HepG2 (cell line): ENCODE measurements around the gene DPY19L1. TPM values are rescaled to one million over a fixed set of nuclear protein-coding genes. Genes with fewer than 3 reads are reported as not detected.

ENCODE experiments used
- ATAC-seq: fragments of 200-7000 bp; cut with Tn5 transposase; 3 replicates; pipeline ENCODE4 v1.9.1; 2020; ENCODE audit warnings: mild to moderate bottlenecking, moderate library complexity
- BruUV-seq: library from RNA; stranded (reverse); fragments of 400-500 nt; replicated peaks from 2 replicates; lab custom pipeline; 2021; lab: Mats Ljungman, UMichigan
- CTCF ChIA-PET: fragments of 300-600 bp; formaldehyde crosslinking; extraction: SDS; loops from one replicate; lab custom pipeline; 2021; ENCODE audit warnings: low total read pairs, inconsistent platforms, low intra/inter-chr PET ratio; lab: Yijun Ruan, JAX
- POLR2A ChIA-PET: fragments of 350-600 bp; sonication (Branson Sonifier 250); formaldehyde crosslinking; loops from one replicate; lab custom pipeline; 2020; ENCODE audit warnings: antibody characterized with exemption, inconsistent platforms; lab: Yijun Ruan, JAX
- DNase-seq: peaks from one replicate; pipeline ENCODE4 v3.0.0-alpha.2; 2015; ENCODE audit warnings: low spot score
- FAIRE-seq: peaks from 3 replicates; lab custom pipeline; 2011; peaks lifted over from hg19 to GRCh38; lab: Jason Lieb, UNC
- H2AFZ ChIP-seq: one replicate; pipeline ENCODE4 v1.6.1; 2011; ENCODE audit warnings: low read length, inconsistent platforms
- H3K27ac ChIP-seq: fragments of 300-600 bp; 3 replicates; pipeline ENCODE4 v1.8.0; 2011; ENCODE audit warnings: mixed run types, mild to moderate bottlenecking, mixed read lengths, low read length, inconsistent platforms; ENCODE audit not compliant: insufficient read depth; ENCODE audit errors: extremely low read length
- H3K27me3 ChIP-seq, 2 experiments: fragments of 200-600 bp in 1 of 2; 2 replicates in 1 of 2; 3 replicates in 1 of 2; pipeline versions ENCODE4 v1.6.0 to v1.8.0; 2011; ENCODE audit warnings: low read length in 2 of 2, mild to moderate bottlenecking in 2 of 2, moderate library complexity in 2 of 2, inconsistent platforms in 1 of 2; ENCODE audit not compliant: insufficient read depth in 2 of 2, control insufficient read depth in 1 of 2
- H3K36me3 ChIP-seq, 2 experiments: fragments of 200-600 bp in 1 of 2; replicated peaks in 1 of 2; 2 replicates in 1 of 2; 3 replicates in 1 of 2; pipeline versions ENCODE4 v1.5.1 to v1.8.0; 2011; ENCODE audit warnings: low read length in 2 of 2, inconsistent platforms in 1 of 2; ENCODE audit not compliant: insufficient read depth in 2 of 2, control insufficient read depth in 1 of 2
- H3K4me1 ChIP-seq: 2 replicates; pipeline ENCODE4 v1.5.1; 2012; ENCODE audit warnings: low read length, inconsistent platforms; ENCODE audit not compliant: insufficient read depth
- H3K4me2 ChIP-seq: 2 replicates; pipeline ENCODE4 v1.6.0; 2011; ENCODE audit warnings: low read depth, low read length, inconsistent platforms
- H3K4me3 ChIP-seq, 3 experiments: fragments of 200-600 bp in 1 of 3; sonication (generic), shearing (Covaris generic) in 1 of 3; replicated peaks in 1 of 3; 2 replicates each; pipeline ENCODE4 v1.5.1; 2011 to 2016; ENCODE audit warnings: low read length in 3 of 3, inconsistent platforms in 2 of 3, low read depth in 2 of 3, mild to moderate bottlenecking in 2 of 3, control low read depth in 1 of 3, mixed read lengths in 1 of 3; ENCODE audit not compliant: insufficient read depth in 1 of 3
- H3K79me2 ChIP-seq: one replicate; pipeline ENCODE4 v1.6.1; 2011; ENCODE audit warnings: low read length, inconsistent platforms; ENCODE audit not compliant: insufficient read depth
- H3K9ac ChIP-seq: 2 replicates; pipeline ENCODE4 v1.6.0; 2011; ENCODE audit warnings: mild to moderate bottlenecking, low read depth, low read length, inconsistent platforms; ENCODE audit not compliant: insufficient read depth
- H3K9me3 ChIP-seq: 2 replicates; pipeline ENCODE4 v1.5.1; 2012; ENCODE audit warnings: mild to moderate bottlenecking, low read length
- H4K20me1 ChIP-seq: 2 replicates; pipeline ENCODE4 v1.6.0; 2011; ENCODE audit warnings: inconsistent platforms, mild to moderate bottlenecking, low read length, moderate library complexity; ENCODE audit not compliant: insufficient read depth
- AGO2 ChIP-seq: fragments of 200-400 bp; formaldehyde crosslinking; optimal IDR thresholded peaks from 2 replicates; pipeline ENCODE3; 2017; ENCODE audit warnings: mild to moderate bottlenecking, low read depth, low read length, moderate library complexity
- AHR ChIP-seq: IDR thresholded peaks from 2 replicates; pipeline ENCODE4 v1.6.1; 2018; ENCODE audit warnings: missing genetic modification reagents, missing compliant biosample characterization
- ARNT2 ChIP-seq: sonication (generic); formaldehyde crosslinking; IDR thresholded peaks from 2 replicates; pipeline ENCODE4 v1.8.0; 2022; ENCODE audit warnings: mild to moderate bottlenecking, low read depth, missing genetic modification reagents, moderate library complexity
- CCDC6 ChIP-seq: sonication (generic); formaldehyde crosslinking; IDR thresholded peaks from 2 replicates; pipeline ENCODE4 v1.8.1; 2022; ENCODE audit warnings: mild to moderate bottlenecking, missing genetic modification reagents, moderate library complexity
- MED8 ChIP-seq: sonication (generic); formaldehyde crosslinking; IDR thresholded peaks from 2 replicates; pipeline ENCODE4 v1.8.1; 2023; ENCODE audit warnings: mild to moderate bottlenecking, missing genetic modification reagents; ENCODE audit not compliant: insufficient replicate concordance
- MLXIP ChIP-seq: sonication (generic); formaldehyde crosslinking; IDR thresholded peaks from 2 replicates; pipeline ENCODE4 v1.9.0; 2021; ENCODE audit warnings: missing genetic modification reagents, borderline replicate concordance
- NFIB ChIP-seq: sonication (generic); formaldehyde crosslinking; IDR thresholded peaks from 2 replicates; pipeline ENCODE4 v1.9.0; 2021; ENCODE audit warnings: missing genetic modification reagents, mild to moderate bottlenecking, borderline replicate concordance
- NFKBIZ ChIP-seq: IDR thresholded peaks from 2 replicates; pipeline ENCODE4 v1.6.1; 2018; ENCODE audit warnings: missing genetic modification reagents, missing compliant biosample characterization
- REPIN1 ChIP-seq: sonication (generic); formaldehyde crosslinking; IDR thresholded peaks from 2 replicates; pipeline ENCODE4 v1.8.0; 2022; ENCODE audit warnings: missing genetic modification reagents, low read depth, mild to moderate bottlenecking, borderline replicate concordance
- RXRB ChIP-seq: IDR thresholded peaks from 2 replicates; pipeline ENCODE4 v1.6.1; 2016; ENCODE audit warnings: borderline replicate concordance, missing genetic modification reagents, missing compliant biosample characterization
- ZBTB4 ChIP-seq: sonication (generic); formaldehyde crosslinking; IDR thresholded peaks from 2 replicates; pipeline ENCODE4 v1.4.0; 2020; ENCODE audit warnings: missing genetic modification reagents, mild to moderate bottlenecking, borderline replicate concordance
- ZBTB43 ChIP-seq: sonication (generic); formaldehyde crosslinking; conservative IDR thresholded peaks from 2 replicates; pipeline ENCODE4 v1.4.0; 2020; ENCODE audit warnings: missing genetic modification reagents
- ZNF30 ChIP-seq: sonication (generic); formaldehyde crosslinking; IDR thresholded peaks from 2 replicates; pipeline ENCODE4 v1.5.0; 2020; ENCODE audit warnings: mild to moderate bottlenecking, missing genetic modification reagents
- ZNF670 ChIP-seq: sonication (generic); formaldehyde crosslinking; IDR thresholded peaks from 2 replicates; pipeline ENCODE4 v1.8.0; 2022; ENCODE audit warnings: mild to moderate bottlenecking, missing genetic modification reagents, borderline replicate concordance
- ZNF777 ChIP-seq: sonication (generic); formaldehyde crosslinking; IDR thresholded peaks from 2 replicates; pipeline ENCODE4 v1.4.0; 2020; ENCODE audit warnings: missing genetic modification reagents
- WGBS: methylation state at CpG from one replicate; pipeline ENCODE4 v1.1.6; 2017; ENCODE audit warnings: low lambda C conversion rate; 5-methylcytosine and 5-hydroxymethylcytosine counted together
- in situ Hi-C: cut with HindIII; loops from 2 replicates; pipeline ENCODE4 v1.10.0; 2017; ENCODE audit warnings: low pct_unique_long_range_greater_than_20kb; ENCODE audit not compliant: extremely low pct_ligation_motif_present
- intact Hi-C: fragments of 100-400 bp; cut with micrococcal nuclease; formaldehyde crosslinking; loops from one replicate; pipeline ENCODE4 v1.10.0; 2022; ENCODE audit not compliant: unreplicated experiment
- polyA plus RNA-seq, 8 experiments: library from polyadenylated mRNA; depleted of rRNA in 3 of 8; stranded (reverse) in 7 of 8; unstranded in 1 of 8; fragments of >200 nt; fragmentation: Illumina TruSeq in 4 of 8; extraction: Trizol in 4 of 8; gene quantifications; 2 replicates each; pipeline versions ENCODE4 v1.2.1 to v1.2.3, GENCODE V29; 2011 to 2016; ENCODE audit warnings: low read depth in 4 of 8, missing spikeins in 1 of 8, mixed read lengths in 1 of 8; ENCODE audit not compliant: insufficient read depth in 1 of 8
- total RNA-seq, 5 experiments: library from RNA; depleted of rRNA; stranded (reverse); fragments of >200 nt; fragmentation: Illumina TruSeq; extraction: Trizol; gene quantifications; 2 replicates each; pipeline ENCODE4 v1.2.3, GENCODE V29; 2016; ENCODE audit warnings: low read depth in 1 of 5

The DPY19L1 gene
- total and polyA plus RNA-seq, 2 of the 13 experiments (the other 11 are each of a cell fraction or from before 2014, with no cell fraction given): 18.9 to 32.6 TPM

- in situ Hi-C loops (loop anchor here (5.0 kb wide), 1 partner anchor 215 kb away; no protein-coding TSS in a partner anchor), intact Hi-C loops (loop anchor here (2.0 to 10.0 kb wide), 2 partner anchors 279 to 363 kb away; no protein-coding TSS in a partner anchor)
- ATAC-seq (peak; percentile 83), DNase-seq (peak; percentile 79), FAIRE-seq (no peak)
- Histone ChIP-seq H3K9me3 (no peaks in the 10 kb centered on the region), H3K27ac (peak overlapping the region; percentile 74), H3K4me1 (peaks cover 40% of the 10 kb centered on the region), H3K27me3 (peaks cover 0 to 4% of the 10 kb centered on the region in 2 experiments; a peak in 1 of 5 replicates), H3K79me2 (peaks cover 34% of the 10 kb centered on the region), H3K4me3 (peak overlapping the region; percentile 79 to 84 (median 82)), H4K20me1 (no peaks in the 10 kb centered on the region; the same call in 1 of the 2 replicates), H2AFZ (peak overlapping the region; percentile 73), H3K4me2 (peak overlapping the region; percentile 76), H3K9ac (peak overlapping the region; percentile 65), H3K36me3 (no peaks in the 10 kb centered on the region)
- ChIA-PET CTCF (interaction anchor here (0.8 kb wide), 1 partner anchor 214 kb away, joined by 3 read pairs; no protein-coding TSS in a partner anchor), POLR2A (interaction anchor here (1.6 kb wide), 1 partner anchor 280 kb away, joined by 4 read pairs; no protein-coding TSS in a partner anchor)
- WGBS: under 1% methylated on average over 29 of the region's 100 CpGs
- BruUV-seq: no TSS peak
- TF ChIP-seq ZNF777 (CRISPR knock-in tag): peak; percentile 51
- no peak for TF ChIP-seq CCDC6 (CRISPR knock-in tag)
- no peak; the same call in none of the 2 replicates for TF ChIP-seq ZNF670 (CRISPR knock-in tag)
- TF ChIP-seq MED8 (CRISPR knock-in tag): no peak
- no peak for TF ChIP-seq AHR
- peak; percentile 68; the same call in 1 of the 2 replicates for TF ChIP-seq ARNT2 (CRISPR knock-in tag)
- TF ChIP-seq NFKBIZ (CRISPR knock-in tag): no peak
- no peak for TF ChIP-seq NFIB (CRISPR knock-in tag)
- no peak for TF ChIP-seq MLXIP (CRISPR knock-in tag)
- peak; percentile 52; the same call in 1 of the 2 replicates for TF ChIP-seq REPIN1 (CRISPR knock-in tag)
- TF ChIP-seq ZBTB43 (CRISPR knock-in tag): peak; percentile 62
- TF ChIP-seq RXRB: no peak
- no peak for TF ChIP-seq ZBTB4 (CRISPR knock-in tag)
- TF ChIP-seq AGO2: no peak
- TF ChIP-seq ZNF30 (CRISPR knock-in tag): no peak
These were observed 449 bp upstream of the DPY19L1 start for GRCh38 chr7:35037526-35038341.
